ENCODE data around the gene TRABD2B. TPM values are rescaled to one million over a fixed set of nuclear protein-coding genes. Genes with fewer than 3 reads are reported as not detected.

Gene TRABD2B
- total RNA-seq, 1 donor from 2014 or later, result not detected

DNA sequence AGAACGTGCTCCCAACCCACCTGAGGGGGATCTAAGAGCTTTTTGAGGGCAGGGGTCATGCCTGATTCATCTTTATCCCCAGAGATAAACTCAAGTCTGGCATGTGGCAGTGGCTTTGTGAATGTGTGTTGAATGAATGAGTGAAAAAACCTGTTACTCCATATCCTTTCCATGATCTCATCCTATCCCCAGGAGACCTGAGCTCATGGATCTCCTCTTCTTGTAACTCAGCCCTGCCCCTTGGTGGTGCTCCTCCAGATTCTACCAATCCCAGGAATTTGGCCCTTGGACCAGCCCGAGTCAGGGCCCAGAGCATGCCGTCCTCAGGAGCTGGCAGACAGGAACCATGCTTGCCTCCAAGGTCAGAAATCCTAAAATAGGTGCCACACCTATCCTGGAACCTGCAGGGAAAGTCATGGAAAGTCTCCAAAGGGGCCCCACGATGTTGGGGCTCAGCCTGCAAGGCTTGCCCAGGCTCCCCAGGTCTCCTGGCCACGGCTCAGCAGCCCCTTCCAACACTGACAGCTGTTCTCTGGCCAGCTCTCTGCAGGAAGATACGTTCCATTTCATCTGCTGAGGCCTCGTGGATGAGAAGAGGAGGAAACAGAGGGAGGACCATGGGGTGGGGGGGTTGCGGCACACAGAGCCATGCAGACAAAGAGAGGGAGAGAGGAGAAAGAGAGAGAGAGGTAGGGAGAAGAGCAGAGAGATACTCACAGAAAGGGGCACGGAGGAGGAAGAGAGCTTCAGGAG is 214.6 kb downstream of the TRABD2B start:
- DNase-seq (ENCODE audit: low read depth), result no peak

GRCh38 chr1:47781171-47781959 is 215.8 kb downstream of the TRABD2B start:
- no peak for DNase-seq (ENCODE audit: low read depth)

DNA sequence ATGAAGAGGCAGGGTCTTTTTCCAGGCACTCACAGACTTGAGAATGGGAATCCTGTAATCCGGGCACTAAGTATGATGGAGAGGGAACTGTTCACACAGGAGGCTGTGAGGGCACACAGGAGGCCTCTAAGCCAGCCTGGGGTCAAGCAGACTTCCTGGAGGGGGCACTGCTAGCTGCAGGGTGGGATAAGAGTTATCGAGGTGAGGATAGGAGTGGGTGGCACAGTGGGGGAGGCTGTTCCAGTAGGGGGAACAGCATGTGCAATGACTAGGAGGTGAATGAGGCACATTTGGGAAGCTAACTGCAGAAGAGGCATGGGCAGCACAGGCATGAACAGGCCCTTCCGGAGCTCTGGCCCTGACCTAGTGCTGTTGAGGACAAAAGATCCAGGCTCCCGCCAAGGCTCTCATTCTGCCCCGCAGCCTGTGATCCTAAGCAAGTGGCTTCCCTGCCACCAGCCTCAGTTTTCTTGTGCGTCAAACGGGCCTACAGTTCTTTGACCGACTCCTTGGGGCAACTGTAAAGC is 216.7 kb downstream of the TRABD2B start:
- DNase-seq (ENCODE audit: low read depth), result no peak

GRCh38 chr1:47779613-47780012 is 217.6 kb downstream of the TRABD2B start:
- no peak for DNase-seq (ENCODE audit: low read depth)

DNA sequence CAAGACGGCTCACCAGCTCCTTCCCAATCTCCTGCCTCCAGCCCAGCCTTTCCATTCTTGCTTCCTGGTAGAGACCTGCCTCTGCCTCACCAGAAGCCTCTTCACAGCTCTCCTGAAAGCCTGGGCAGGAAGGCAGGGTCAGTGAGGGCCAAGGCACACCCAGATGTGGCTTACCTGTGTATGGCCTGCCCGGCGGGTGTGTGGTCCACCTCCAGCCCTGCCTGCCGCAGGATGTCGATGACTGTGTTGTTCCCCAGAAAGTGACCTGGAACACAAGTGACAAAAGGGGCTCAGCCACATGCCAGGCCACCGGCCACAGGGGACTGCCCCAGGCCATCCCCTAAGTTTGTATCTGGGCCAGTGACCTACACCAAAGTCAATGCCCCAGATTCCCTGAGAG is 218.9 kb downstream of the TRABD2B start:
- no peak for DNase-seq (ENCODE audit: low read depth)

- DNase-seq (ENCODE audit: low read depth), result no peak
Measured at GRCh38 chr1:47777322-47777721, 219.9 kb downstream of the TRABD2B start.

- no peak for DNase-seq (ENCODE audit: low read depth)
Measured at GRCh38 chr1:47776667-47777131, 220.5 kb downstream of the TRABD2B start.

DNA sequence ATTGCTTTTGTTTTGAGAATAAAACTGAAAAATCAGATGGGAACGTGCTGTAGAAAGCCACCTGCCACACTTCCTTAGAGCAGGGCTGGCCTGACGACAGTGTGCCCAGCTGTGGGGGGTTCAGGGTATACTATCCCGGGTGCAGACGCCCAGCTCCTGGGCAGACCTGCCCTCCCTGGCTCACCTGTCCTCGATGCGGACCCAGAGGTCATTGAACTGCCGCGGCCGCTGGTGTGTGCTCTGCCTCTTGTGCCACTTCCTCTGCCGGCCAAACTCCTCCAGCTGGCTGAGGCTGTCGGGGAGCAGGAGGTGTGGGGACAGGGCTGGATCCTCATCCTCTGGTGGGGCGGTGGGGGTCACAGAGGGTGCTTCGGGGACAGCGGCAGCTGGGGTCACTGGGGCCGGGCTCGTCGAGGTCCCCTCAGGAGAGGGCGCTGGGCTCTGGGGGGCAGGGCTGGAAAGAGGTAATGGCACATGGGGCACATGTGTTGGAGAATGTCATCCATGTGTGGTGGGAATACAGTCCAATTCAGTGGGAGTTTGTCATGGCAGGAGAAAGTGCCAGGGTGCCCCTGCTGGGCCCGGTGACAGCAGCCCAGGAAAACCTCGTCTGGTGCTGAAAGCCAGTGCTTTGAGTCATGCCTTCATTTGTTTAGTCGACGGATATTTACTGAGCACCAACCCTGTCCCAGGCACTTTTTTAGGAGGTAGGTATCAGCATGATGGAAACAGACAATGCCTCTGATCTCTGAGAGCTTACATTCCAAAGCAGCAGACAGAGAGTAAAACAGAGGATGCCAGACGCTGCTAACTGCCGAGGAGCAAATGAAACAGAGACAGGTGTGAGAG is 222.0 kb downstream of the TRABD2B start:
- no peak for DNase-seq (ENCODE audit: low read depth)

DNA sequence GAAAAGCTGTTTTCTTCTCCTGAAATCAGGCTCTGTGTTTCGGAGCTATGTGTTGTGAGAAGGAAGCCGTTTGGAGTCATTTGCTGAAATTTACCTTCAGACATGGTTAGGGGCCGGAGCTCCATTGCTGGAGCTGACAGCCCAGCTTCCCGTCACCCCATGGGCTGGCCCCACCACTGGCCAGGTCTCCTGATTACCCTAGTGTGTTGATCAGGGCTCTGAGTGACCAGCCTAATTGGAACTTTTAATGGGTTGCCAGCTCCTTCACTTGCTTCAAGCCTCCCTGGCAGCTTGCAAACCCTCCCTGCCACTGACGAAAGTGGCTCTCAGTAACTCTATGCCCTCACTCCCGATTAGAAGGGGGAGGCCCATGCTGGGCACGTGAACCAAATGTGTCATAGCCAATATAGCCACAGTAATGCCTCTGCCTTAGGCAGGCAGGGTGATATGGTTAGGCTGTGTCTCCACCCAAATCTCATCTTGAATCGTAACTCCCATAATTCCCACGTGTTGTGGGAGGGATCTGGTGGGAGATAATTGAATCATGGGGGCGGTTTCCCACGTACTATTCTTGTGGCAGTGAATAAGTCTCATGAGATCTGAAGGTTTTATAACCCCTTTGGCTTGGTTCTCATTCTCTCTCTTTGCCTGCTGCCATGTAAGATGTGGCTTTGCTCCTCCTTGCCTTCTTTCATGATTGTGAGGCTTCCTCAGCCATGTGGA is 224.1 kb downstream of the TRABD2B start:
- no peak for DNase-seq (ENCODE audit: low read depth)

DNA sequence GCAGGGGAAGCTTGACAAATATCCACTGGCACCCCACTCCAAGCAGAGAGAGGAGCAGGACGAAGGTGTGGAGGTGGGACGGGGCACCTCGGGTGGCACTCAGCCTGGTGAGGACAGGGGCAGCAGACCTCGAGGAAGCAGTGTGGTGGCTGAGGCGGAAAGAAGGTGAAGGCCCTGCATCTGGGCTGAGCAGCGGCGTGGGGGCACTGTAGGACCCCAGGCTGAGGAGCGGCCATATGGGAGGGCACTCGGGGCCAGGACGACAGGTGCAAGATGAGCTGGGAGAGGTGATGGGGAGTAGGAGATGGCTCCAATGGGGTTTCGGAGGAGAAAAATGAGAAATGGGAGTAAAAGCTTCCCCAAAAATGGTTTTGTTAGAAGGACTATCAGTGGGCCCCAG is 224.9 kb downstream of the TRABD2B start:
- no peak for DNase-seq (ENCODE audit: low read depth)

DNA sequence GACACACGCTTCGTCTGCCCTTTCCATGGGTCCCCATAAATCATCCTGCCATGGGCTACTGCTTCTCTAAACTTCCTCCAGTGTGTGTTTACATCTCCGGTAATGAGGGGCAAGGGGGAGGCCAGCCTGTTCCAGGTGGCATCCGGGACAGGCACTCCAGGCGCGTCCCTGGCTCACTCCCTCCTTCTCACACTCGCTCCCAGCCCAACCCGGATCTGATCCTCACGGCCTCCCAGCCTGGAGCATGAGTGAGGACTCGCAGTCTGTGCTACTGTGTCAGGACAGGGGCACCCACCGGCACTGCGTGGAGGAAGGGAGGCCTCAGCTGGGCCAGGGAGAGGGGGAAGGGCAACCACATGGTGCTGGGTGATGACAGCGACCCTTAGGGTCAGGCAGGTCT is 225.4 kb downstream of the TRABD2B start:
- no peak for DNase-seq (ENCODE audit: low read depth)

- DNase-seq (ENCODE audit: low read depth), result no peak
Measured at GRCh38 chr1:47769983-47770382, 227.2 kb downstream of the TRABD2B start.

DNA sequence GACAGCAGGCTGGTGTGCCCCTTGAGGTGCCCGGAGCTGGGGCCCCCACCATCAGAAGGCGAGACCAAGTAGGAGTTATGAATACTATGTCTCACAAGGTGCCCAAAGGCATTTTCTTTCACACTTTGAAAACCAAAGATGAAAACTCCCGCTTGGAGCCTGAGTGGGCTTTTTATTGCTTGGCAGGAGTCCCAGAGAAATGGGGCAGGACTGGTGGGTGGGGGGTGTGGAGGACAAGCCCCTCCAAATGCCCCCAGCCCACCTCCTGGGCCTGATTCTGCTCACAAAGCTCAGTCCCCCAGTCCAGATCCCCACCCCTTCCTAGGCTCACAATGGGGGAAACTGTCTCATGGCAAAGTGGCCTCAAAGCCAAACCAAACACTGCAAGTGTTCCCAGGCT is 227.9 kb downstream of the TRABD2B start:
- DNase-seq (ENCODE audit: low read depth), result no peak

GRCh38 chr1:47767741-47768100 is 229.5 kb downstream of the TRABD2B start:
- no peak for DNase-seq (ENCODE audit: low read depth)

DNA sequence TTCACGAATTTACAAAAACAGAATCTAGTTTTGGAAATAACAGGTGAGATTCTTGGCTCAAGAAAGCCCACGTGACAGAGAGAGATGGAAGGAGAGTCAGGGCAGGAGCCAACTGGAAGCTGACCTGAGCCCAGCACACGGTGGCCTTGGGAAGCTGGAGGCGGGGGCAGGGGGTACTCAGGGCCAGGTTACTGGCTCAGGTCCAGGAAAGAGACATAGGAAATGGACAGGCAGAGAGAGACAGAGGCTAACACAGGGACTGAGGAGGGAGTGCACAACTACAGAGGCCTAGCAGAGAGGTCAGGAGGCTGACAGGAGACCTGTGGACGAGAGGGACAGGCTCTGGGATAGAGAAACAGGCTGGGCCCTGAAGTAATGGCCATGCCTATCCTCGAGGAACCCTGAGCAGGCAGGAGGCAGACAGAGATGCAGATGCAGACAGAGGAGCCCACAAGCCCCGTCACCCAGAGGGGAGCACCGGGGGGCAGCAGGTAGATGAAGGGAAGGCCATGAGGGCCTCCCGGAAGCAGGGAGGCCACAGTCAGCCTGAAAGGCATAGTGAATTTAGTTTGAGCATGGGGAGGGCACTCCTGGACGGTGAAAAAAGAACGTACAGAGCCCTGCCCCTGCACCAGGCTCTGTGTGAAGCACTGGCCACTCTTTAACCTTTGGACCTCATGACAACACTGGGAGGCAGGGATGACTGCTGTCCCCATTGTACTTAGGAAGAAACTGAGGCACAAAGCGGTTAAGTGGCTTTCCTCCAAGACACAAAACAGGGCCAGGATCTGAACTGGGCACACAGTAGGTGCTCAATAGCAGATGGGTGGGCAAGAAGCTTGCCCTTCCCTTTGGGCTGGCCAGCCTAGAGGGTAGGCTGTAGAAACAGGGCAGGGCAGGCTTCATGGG is 230.1 kb downstream of the TRABD2B start:
- DNase-seq (ENCODE audit: low read depth), result no peak

DNA sequence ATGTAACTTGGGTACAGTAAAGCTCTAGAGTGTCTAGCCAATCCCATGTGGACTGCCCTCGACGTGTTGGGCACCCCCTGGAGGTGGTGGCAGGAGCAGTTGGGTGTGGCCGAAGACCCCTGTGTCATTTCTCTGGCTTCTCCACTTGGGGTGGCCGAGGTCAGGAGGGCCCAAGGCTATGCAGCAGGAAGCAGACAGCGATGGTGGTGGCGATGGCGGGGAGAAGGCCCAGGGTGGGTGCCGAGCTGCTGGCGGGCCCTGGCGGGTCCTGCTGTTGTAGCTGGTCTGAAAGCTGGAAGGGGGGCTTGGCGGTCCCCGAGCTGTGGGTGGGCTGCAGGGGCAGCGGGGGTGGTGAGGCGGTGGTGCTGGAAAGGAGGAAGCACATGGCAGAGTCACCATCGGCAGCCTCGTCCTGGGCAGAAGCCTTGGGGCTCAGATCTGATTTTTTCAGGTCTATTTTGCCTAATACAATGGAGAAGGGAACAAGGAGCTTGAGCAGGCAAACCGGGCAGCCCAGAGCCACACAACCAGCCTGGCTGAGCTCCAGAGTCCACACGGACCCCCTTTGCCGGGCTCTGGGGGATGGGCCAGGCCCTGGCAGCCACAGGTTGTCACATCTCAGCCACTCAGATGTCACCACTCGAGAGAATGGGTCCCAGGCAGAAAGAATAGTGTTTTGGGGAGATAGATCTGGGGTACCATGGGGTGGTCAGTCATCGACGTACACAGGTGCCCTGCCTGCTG is 231.3 kb downstream of the TRABD2B start:
- DNase-seq (ENCODE audit: low read depth), result no peak

- no peak for DNase-seq (ENCODE audit: low read depth)
Measured at GRCh38 chr1:47765236-47765635, 231.9 kb downstream of the TRABD2B start.

GRCh38 chr1:47764461-47765046 is 232.6 kb downstream of the TRABD2B start:
- DNase-seq (ENCODE audit: low read depth), result no peak
